GM12878 (cell line): ENCODE measurements around the gene TTC9B. TPM values are rescaled to one million over a fixed set of nuclear protein-coding genes. Genes with fewer than 3 reads are reported as not detected.

Source experiments
- ATAC-seq: fragments of 200-7000 bp; cut with Tn5 transposase; 3 replicates; pipeline ENCODE4 v1.9.1; 2020; ENCODE audit warnings: mild to moderate bottlenecking, moderate library complexity
- BruUV-seq: library from RNA; stranded (reverse); fragments of 400-500 nt; replicated peaks from 2 replicates; lab custom pipeline; 2021; lab: Mats Ljungman, UMichigan
- CTCF ChIA-PET: fragments of 300-600 bp; sonication (Branson Sonifier 250); formaldehyde crosslinking; extraction: SDS; loops from one replicate; lab custom pipeline; 2021; ENCODE audit warnings: inconsistent platforms; lab: Yijun Ruan, JAX
- POLR2A ChIA-PET: fragments of 350-600 bp; formaldehyde crosslinking; extraction: SDS; loops from one replicate; lab custom pipeline; 2021; ENCODE audit warnings: inconsistent platforms; lab: Charles Lee
- RAD21 ChIA-PET: fragments of 300-600 bp; sonication (Branson Sonifier 250); formaldehyde crosslinking; loops from one replicate; lab custom pipeline; 2023; ENCODE audit warnings: antibody characterized with exemption; ENCODE audit not compliant: unreplicated experiment; lab: Charles Lee
- SMC1A ChIA-PET: fragments of 300-600 bp; sonication (Branson Sonifier 250); formaldehyde crosslinking; loops from one replicate; lab custom pipeline; 2023; ENCODE audit not compliant: unreplicated experiment, uncharacterized antibody; lab: Charles Lee
- DNase-seq: peaks from one replicate; pipeline ENCODE4 v3.0.0-alpha.2; 2011; ENCODE audit warnings: low read depth, low spot score
- FAIRE-seq: peaks from 3 replicates; lab custom pipeline; 2011; peaks lifted over from hg19 to GRCh38; lab: Jason Lieb, UNC
- H2AFZ ChIP-seq: 2 replicates; pipeline ENCODE4 v1.6.0; 2011; ENCODE audit warnings: low read depth, low read length, control low read depth; ENCODE audit not compliant: control insufficient read depth
- H3K27ac ChIP-seq: 2 replicates; pipeline ENCODE4 v1.5.1; 2011; ENCODE audit warnings: control low read depth; ENCODE audit not compliant: control insufficient read depth, insufficient read depth
- H3K27me3 ChIP-seq, 2 experiments: replicated peaks in 1 of 2; 2 replicates each; pipeline versions ENCODE4 v1.6.0 to v1.6.1; 2011; ENCODE audit warnings: low read length in 1 of 2; ENCODE audit not compliant: control insufficient read depth in 2 of 2, insufficient read depth in 2 of 2
- H3K36me3 ChIP-seq, 2 experiments: 2 replicates each; pipeline ENCODE4 v1.5.1; 2011; ENCODE audit warnings: low read length in 1 of 2; ENCODE audit not compliant: control insufficient read depth in 2 of 2, insufficient read depth in 2 of 2
- H3K4me1 ChIP-seq: 2 replicates; pipeline ENCODE4 v1.6.1; 2011; ENCODE audit warnings: mild to moderate bottlenecking, low read length, moderate library complexity, mixed read lengths; ENCODE audit not compliant: control insufficient read depth, insufficient read depth
- H3K4me2 ChIP-seq: 2 replicates; pipeline ENCODE4 v1.6.0; 2011; ENCODE audit warnings: control low read depth; ENCODE audit not compliant: control insufficient read depth, insufficient read depth
- H3K4me3 ChIP-seq: fragments of 200-600 bp; sonication (generic); 2 replicates; pipeline ENCODE4 v1.5.1; 2016
- H3K79me2 ChIP-seq: 2 replicates; pipeline ENCODE4 v1.6.0; 2011; ENCODE audit warnings: low read length; ENCODE audit not compliant: control insufficient read depth, insufficient read depth
- H3K9ac ChIP-seq: 2 replicates; pipeline ENCODE4 v1.8.0; 2011; ENCODE audit warnings: low read length, control low read depth, mixed read lengths; ENCODE audit not compliant: control insufficient read depth, insufficient read depth
- H3K9me3 ChIP-seq: replicated peaks from 3 replicates; pipeline ENCODE4 v1.5.1; 2011; ENCODE audit warnings: mild to moderate bottlenecking, low read length; ENCODE audit not compliant: control insufficient read depth, insufficient read depth
- H4K20me1 ChIP-seq: 2 replicates; pipeline ENCODE4 v1.6.0; 2011; ENCODE audit not compliant: control insufficient read depth, insufficient read depth
- BMI1 ChIP-seq: fragments of 450-650 bp; IDR thresholded peaks from 2 replicates; pipeline ENCODE4 v1.6.1; 2016; ENCODE audit warnings: mild to moderate bottlenecking, moderate library complexity, borderline replicate concordance
- BRCA1 ChIP-seq: IDR thresholded peaks from 2 replicates; pipeline ENCODE4 v1.6.1; 2011; ENCODE audit warnings: low read depth, low read length, improper control_type of control experiment
- CBX3 ChIP-seq: fragments of 200-600 bp; sonication (generic); IDR thresholded peaks from 2 replicates; pipeline ENCODE4 v1.6.1; 2016; ENCODE audit warnings: low read depth, borderline replicate concordance
- DPF2 ChIP-seq: fragments of 450-650 bp; IDR thresholded peaks from 2 replicates; pipeline ENCODE4 v1.6.1; 2017; ENCODE audit warnings: mild to moderate bottlenecking
- ETV6 ChIP-seq, 2 experiments: fragments of 450-650 bp in 1 of 2; IDR thresholded peaks in 1 of 2; conservative IDR thresholded peaks in 1 of 2; 2 replicates each; pipeline ENCODE4 v1.6.1; 2014; ENCODE audit warnings: antibody characterized with exemption in 1 of 2, borderline replicate concordance in 1 of 2, low read depth in 1 of 2, mild to moderate bottlenecking in 1 of 2, moderate library complexity in 1 of 2
- FOS ChIP-seq: IDR thresholded peaks from 3 replicates; pipeline ENCODE4 v1.6.1; 2011; ENCODE audit warnings: borderline replicate concordance; ENCODE audit not compliant: insufficient read length; ENCODE audit errors: extremely low read depth
- JUNB ChIP-seq: IDR thresholded peaks from 2 replicates; pipeline ENCODE4 v1.6.1; 2016; ENCODE audit warnings: antibody characterized with exemption, mild to moderate bottlenecking
- MEF2A ChIP-seq: IDR thresholded peaks from 2 replicates; pipeline ENCODE4 v1.6.1; 2011; ENCODE audit warnings: low read depth, mild to moderate bottlenecking, low read length, moderate library complexity; ENCODE audit not compliant: insufficient read depth
- MTA3 ChIP-seq: IDR thresholded peaks from 2 replicates; pipeline ENCODE4 v1.6.1; 2012; ENCODE audit warnings: low read length, inconsistent platforms, borderline replicate concordance
- NFYA ChIP-seq: IDR thresholded peaks from 2 replicates; pipeline ENCODE4 v1.6.1; 2011; ENCODE audit warnings: low read depth, mild to moderate bottlenecking, low read length, improper control_type of control experiment, borderline replicate concordance
- NR2F1 ChIP-seq: fragments of 450-650 bp; conservative IDR thresholded peaks from 2 replicates; pipeline ENCODE4 v1.6.1; 2017; ENCODE audit warnings: mild to moderate bottlenecking
- POU2F2 ChIP-seq: IDR thresholded peaks from 3 replicates; pipeline ENCODE4 v1.6.1; 2011; ENCODE audit warnings: low read depth, mild to moderate bottlenecking, low read length, borderline replicate concordance
- RB1 ChIP-seq: fragments of 450-650 bp; formaldehyde crosslinking; IDR thresholded peaks from 2 replicates; pipeline ENCODE4 v1.6.1; 2017; ENCODE audit warnings: mild to moderate bottlenecking, borderline replicate concordance
- SUZ12 ChIP-seq: fragments of 200-600 bp; sonication (generic); IDR thresholded peaks from one replicate; pipeline ENCODE4 v1.6.1; 2018; ENCODE audit warnings: antibody characterized with exemption, mild to moderate bottlenecking; ENCODE audit not compliant: unreplicated experiment
- ZNF384 ChIP-seq: IDR thresholded peaks from 2 replicates; pipeline ENCODE4 v1.6.1; 2012; ENCODE audit warnings: low read depth, mild to moderate bottlenecking, low read length, improper control_type of control experiment, borderline replicate concordance
- WGBS: methylation state at CpG from one replicate; pipeline ENCODE4 v1.1.6; 2016; ENCODE audit warnings: low lambda C conversion rate; ENCODE audit not compliant: insufficient replicate concordance, insufficient coverage; ENCODE audit errors: missing lambda C conversion rate; 5-methylcytosine and 5-hydroxymethylcytosine counted together
- in situ Hi-C: fragments of 300-500 bp; cut with MboI; formaldehyde crosslinking; loops from 9 replicates; pipeline ENCODE4 v1.14.3; 2018; ENCODE audit warnings: mixed read lengths
- intact Hi-C: fragments of 100-400 bp; cut with micrococcal nuclease; formaldehyde crosslinking; loops from one replicate; pipeline ENCODE4 v1.14.2; 2022; ENCODE audit not compliant: unreplicated experiment
- polyA plus RNA-seq, 11 experiments: library from polyadenylated mRNA; depleted of rRNA in 4 of 11; unstranded in 6 of 11; stranded (reverse) in 5 of 11; fragments of >200 nt; fragmentation: Nextera tagmentation in 4 of 11; fragmentation: Illumina TruSeq in 1 of 11; extraction: Ambion mirVana in 4 of 11; extraction: Trizol in 1 of 11; gene quantifications; 1 replicate in 1 of 11; 2 replicates in 10 of 11; pipeline versions ENCODE4 v1.2.1 to v1.2.3, GENCODE V29; 2011 to 2016; ENCODE audit warnings: inconsistent platforms in 2 of 11, missing spikeins in 2 of 11, low read depth in 1 of 11
- total RNA-seq, 4 experiments: library from RNA; depleted of rRNA in 3 of 4; stranded (reverse); fragments of >200 nt in 3 of 4; fragmentation: Illumina TruSeq in 1 of 4; extraction: Trizol in 1 of 4; gene quantifications; 2 replicates each; pipeline versions ENCODE4 v1.2.1 to v1.2.3, GENCODE V29; 2013 to 2021
- TF ChIP-seq, protein P1 (sequence below): IDR thresholded peaks from 2 replicates; pipeline ENCODE4 v1.6.1; 2011; ENCODE audit warnings: borderline replicate concordance, low read depth, mild to moderate bottlenecking, moderate library complexity, mixed read lengths, low read length; ENCODE audit not compliant: insufficient read depth; ENCODE audit errors: extremely low read length

Gene TTC9B
- total and polyA plus RNA-seq, 10 of the 15 experiments (the other 5 are each of a cell fraction or from before 2014, with no cell fraction given) = 0.04 to 0.14 (median 0.10) TPM; not detected in 7

DNA sequence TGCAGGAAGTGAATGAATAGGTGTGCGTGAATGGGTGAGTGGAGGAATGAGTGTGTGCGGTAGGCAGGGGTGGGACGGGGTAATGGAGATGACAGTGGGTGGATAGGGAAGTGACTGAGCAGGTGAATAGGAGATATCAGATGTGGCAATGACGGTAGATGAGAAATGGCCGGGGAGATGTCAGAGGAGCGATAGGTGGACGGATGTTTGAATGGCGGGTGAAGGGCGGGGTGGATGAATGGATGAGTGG lies 1.5 kb downstream of the TTC9B start:
- CTCF ChIA-PET = no interaction called here
- no peak overlapping the region for H3K27ac ChIP-seq
- TF ChIP-seq POU2F2 = no peak
- no peak for TF ChIP-seq NFYA
- TF ChIP-seq CBX3 = no peak
- no peak for TF ChIP-seq MEF2A
- no peak for TF ChIP-seq DPF2
- TF ChIP-seq, protein P1, sequence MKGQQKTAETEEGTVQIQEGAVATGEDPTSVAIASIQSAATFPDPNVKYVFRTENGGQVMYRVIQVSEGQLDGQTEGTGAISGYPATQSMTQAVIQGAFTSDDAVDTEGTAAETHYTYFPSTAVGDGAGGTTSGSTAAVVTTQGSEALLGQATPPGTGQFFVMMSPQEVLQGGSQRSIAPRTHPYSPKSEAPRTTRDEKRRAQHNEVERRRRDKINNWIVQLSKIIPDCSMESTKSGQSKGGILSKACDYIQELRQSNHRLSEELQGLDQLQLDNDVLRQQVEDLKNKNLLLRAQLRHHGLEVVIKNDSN = no peak
- no peak for TF ChIP-seq FOS
- TF ChIP-seq NR2F1 = no peak
- no peak for TF ChIP-seq ETV6 (conservative IDR thresholded peaks at IDR 0.05 in 1 of 2, IDR thresholded peaks at IDR 0.05 in 1 of 2; ENCODE audit: borderline replicate concordance in 1 of 2, low read depth in 1 of 2)
- TF ChIP-seq MTA3 = no peak
- no peak for TF ChIP-seq RB1
- no peak for TF ChIP-seq ZNF384
- no peak for TF ChIP-seq BRCA1
- TF ChIP-seq JUNB = no peak
- no peak for TF ChIP-seq BMI1
- no peak for TF ChIP-seq SUZ12
- TF ChIP-seq, all 136 proteins: peak for 0
- ATAC-seq = no peak
- DNase-seq = no peak
- in situ Hi-C loops = no loop called here
- intact Hi-C loops = no loop called here
- no peak overlapping the region for H2AFZ ChIP-seq
- H3K9me3 ChIP-seq = no peaks in the 10 kb centered on the region; the same call in 2 of the 3 replicates
- H3K9ac ChIP-seq = no peak overlapping the region
- H3K79me2 ChIP-seq = no peaks in the 10 kb centered on the region
- ChIA-PET SMC1A (no interaction called here), POLR2A (no interaction called here), RAD21 (no interaction called here)
- H4K20me1 ChIP-seq = no peaks in the 10 kb centered on the region
- no peak for FAIRE-seq
- H3K4me2 ChIP-seq = no peak overlapping the region
- no peaks in the 10 kb centered on the region for H3K36me3 ChIP-seq
- no TSS peak for BruUV-seq
- peaks cover 0 to 6% of the 10 kb centered on the region in 2 experiments for H3K27me3 ChIP-seq
- WGBS = 81% methylated on average over 9 of the region's 9 CpGs
- H3K4me1 ChIP-seq = no peaks in the 10 kb centered on the region
- no peak overlapping the region for H3K4me3 ChIP-seq
